Activated CD4-positive, CD25-positive, alpha-beta regulatory T cell treated with anti-CD3 and anti-CD28 coated beads, Interleukin-2, amount 50 U/mL, for 72 hours (primary cell): ENCODE results near the gene CYB5A.

Experiments used
- DNase-seq: peaks from one replicate; pipeline ENCODE4 v3.0.0; 2021

Gene CYB5A

GRCh38 chr18:74274700-74275099, 17.1 kb downstream of the CYB5A start:
- no peak for DNase-seq

- DNase-seq, result no peak
Observed at GRCh38 chr18:74273394-74273793, 18.4 kb downstream of the CYB5A start.

GRCh38 chr18:74271635-74272034, 20.1 kb downstream of the CYB5A start:
- no peak for DNase-seq

GRCh38 chr18:74268933-74269620, 22.7 kb downstream of the CYB5A start:
- no peak for DNase-seq

GRCh38 chr18:74268175-74268574, 23.6 kb downstream of the CYB5A start:
- DNase-seq, result no peak

GRCh38 chr18:74266161-74266560, 25.6 kb downstream of the CYB5A start:
- DNase-seq, result no peak

GRCh38 chr18:74265546-74266098, 26.1 kb downstream of the CYB5A start:
- no peak for DNase-seq

GRCh38 chr18:74264303-74265020, 27.3 kb downstream of the CYB5A start:
- DNase-seq, result no peak

- no peak for DNase-seq
Observed at GRCh38 chr18:74261053-74261713, 30.6 kb downstream of the CYB5A start.

- no peak for DNase-seq
Observed at GRCh38 chr18:74259347-74259746, 32.4 kb downstream of the CYB5A start.

GRCh38 chr18:74257083-74257482, 34.7 kb downstream of the CYB5A start:
- DNase-seq, result no peak

GRCh38 chr18:74256190-74256589, 35.6 kb downstream of the CYB5A start:
- no peak for DNase-seq

GRCh38 chr18:74255131-74255616, 36.6 kb downstream of the CYB5A start:
- DNase-seq, result no peak

GRCh38 chr18:74252039-74252395, 39.7 kb downstream of the CYB5A start:
- DNase-seq, result no peak

- DNase-seq, result no peak
Observed at GRCh38 chr18:74251297-74252038, 40.3 kb downstream of the CYB5A start.

- DNase-seq, result no peak
Observed at GRCh38 chr18:74250131-74250530, 41.6 kb downstream of the CYB5A start.

- no peak for DNase-seq
Observed at GRCh38 chr18:74249181-74249968, 42.4 kb downstream of the CYB5A start.

- DNase-seq, result no peak
Observed at GRCh38 chr18:74248595-74248994, 43.2 kb downstream of the CYB5A start.

GRCh38 chr18:74248189-74248588, 43.6 kb downstream of the CYB5A start:
- no peak for DNase-seq

- no peak for DNase-seq
Observed at GRCh38 chr18:74244554-74244953, 47.2 kb downstream of the CYB5A start.

GRCh38 chr18:74243127-74243526, 48.6 kb downstream of the CYB5A start:
- DNase-seq, result no peak

GRCh38 chr18:74242438-74243096, 49.2 kb downstream of the CYB5A start:
- no peak for DNase-seq
